IPS-15b (cell line): ENCODE data around the gene P2RY1.
"Not testable (repeated sequence)": the region's sequence is repeated elsewhere in the genome, so short reads cannot be mapped to it uniquely, and the experiment has no call there.

Source experiments
- H3K27me3 ChIP-seq: one replicate; pipeline ENCODE4 v1.6.1; 2013; ENCODE audit warnings: low read length; ENCODE audit not compliant: control insufficient read depth, insufficient read depth
- H3K36me3 ChIP-seq: one replicate; pipeline ENCODE4 v1.6.1; 2013; ENCODE audit warnings: low read length; ENCODE audit not compliant: control insufficient read depth, insufficient read depth
- H3K4me1 ChIP-seq: one replicate; pipeline ENCODE4 v1.6.1; 2013; ENCODE audit warnings: mild to moderate bottlenecking, low read length; ENCODE audit not compliant: control insufficient read depth, insufficient read depth
- H3K4me3 ChIP-seq: one replicate; pipeline ENCODE4 v1.5.1; 2013; ENCODE audit warnings: low read depth, low read length
- H3K9ac ChIP-seq: one replicate; pipeline ENCODE4 v1.6.1; 2013; ENCODE audit warnings: low read depth, mild to moderate bottlenecking, low read length
- H3K9me3 ChIP-seq: one replicate; pipeline ENCODE4 v1.6.1; 2013; ENCODE audit warnings: mild to moderate bottlenecking, low read length; ENCODE audit not compliant: control insufficient read depth, insufficient read depth

The P2RY1 gene

DNA sequence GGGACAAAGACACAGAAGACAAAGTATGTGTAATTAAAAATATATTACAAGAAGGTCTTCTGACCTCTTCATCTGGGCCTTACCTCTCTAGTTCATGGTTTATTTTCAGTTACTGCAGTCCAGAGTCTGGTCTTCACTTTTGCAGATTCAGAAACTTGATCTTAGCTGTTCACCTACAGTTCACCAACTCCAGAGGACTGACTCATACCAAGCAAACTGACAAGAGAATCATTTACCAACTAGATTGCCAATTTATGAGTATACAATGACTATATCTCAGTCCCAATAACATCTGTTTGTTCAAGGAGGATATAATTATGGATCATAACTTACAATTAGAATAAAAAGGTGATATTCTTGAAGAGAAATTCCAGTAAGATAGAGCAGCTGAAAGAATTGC, 9.0 kb downstream of the P2RY1 start:
- H3K4me1 ChIP-seq = no peaks in the 10 kb centered on the region
- H3K36me3 ChIP-seq = no peaks in the 10 kb centered on the region
- no peaks in the 10 kb centered on the region for H3K27me3 ChIP-seq
- H3K9me3 ChIP-seq = no peaks in the 10 kb centered on the region
- no peak overlapping the region for H3K4me3 ChIP-seq
- no peak overlapping the region for H3K9ac ChIP-seq

- H3K4me3 ChIP-seq, H3K9me3 ChIP-seq, H3K4me1 ChIP-seq, H3K27me3 ChIP-seq, H3K9ac ChIP-seq, H3K36me3 ChIP-seq: not testable (repeated sequence)
Measured at GRCh38 chr3:152846572-152847202, 11.8 kb downstream of the P2RY1 start.

DNA sequence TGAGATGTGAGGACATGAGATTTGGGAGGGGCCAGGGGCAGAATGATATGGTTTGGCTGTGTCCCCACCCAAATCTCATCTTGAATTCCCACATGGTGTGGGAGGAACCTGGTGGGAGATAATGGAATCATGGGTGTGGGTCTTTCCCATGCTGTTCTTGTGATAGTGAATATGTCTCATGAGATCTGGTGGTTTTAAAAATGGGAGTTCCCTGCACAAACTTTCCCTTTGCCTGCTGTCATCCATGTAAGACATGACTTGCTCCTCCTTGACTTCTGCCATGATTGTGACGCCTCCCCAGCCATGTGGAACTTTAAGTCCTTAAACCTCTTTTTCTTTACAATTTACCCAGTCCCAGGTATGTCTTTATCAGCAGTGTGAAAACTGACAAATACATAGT, 12.7 kb downstream of the P2RY1 start:
- H3K9ac ChIP-seq, H3K36me3 ChIP-seq, H3K4me1 ChIP-seq, H3K9me3 ChIP-seq, H3K27me3 ChIP-seq, H3K4me3 ChIP-seq: not testable (repeated sequence)

GRCh38 chr3:152849996-152850578, 15.2 kb downstream of the P2RY1 start:
- Histone ChIP-seq H3K4me3 (no peak overlapping the region), H3K27me3 (no peaks in the 10 kb centered on the region), H3K9me3 (no peaks in the 10 kb centered on the region), H3K9ac (no peak overlapping the region), H3K36me3 (no peaks in the 10 kb centered on the region), H3K4me1 (no peaks in the 10 kb centered on the region)

DNA sequence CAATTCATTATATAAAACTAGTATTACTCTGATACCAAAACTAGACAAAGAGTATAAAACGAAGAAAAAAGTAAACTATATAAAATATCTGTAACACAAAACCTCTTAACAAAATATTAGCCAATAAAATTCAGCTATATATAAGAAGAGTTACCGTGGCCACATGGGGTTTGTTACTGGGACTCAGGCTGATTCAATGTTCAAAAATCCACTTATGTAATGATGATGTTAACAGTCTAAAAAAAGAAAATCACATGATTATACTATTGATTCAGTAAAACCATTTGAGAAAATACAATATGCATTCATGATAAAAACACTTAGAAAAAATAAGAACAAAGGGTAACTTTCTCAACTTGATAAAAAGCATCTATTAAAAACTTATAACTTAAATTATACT, 18.3 kb downstream of the P2RY1 start:
- H3K27me3 ChIP-seq = no peaks in the 10 kb centered on the region
- no peaks in the 10 kb centered on the region for H3K36me3 ChIP-seq
- H3K4me1 ChIP-seq = no peaks in the 10 kb centered on the region
- no peaks in the 10 kb centered on the region for H3K9me3 ChIP-seq
- H3K9ac ChIP-seq = no peak overlapping the region
- H3K4me3 ChIP-seq = no peak overlapping the region

DNA sequence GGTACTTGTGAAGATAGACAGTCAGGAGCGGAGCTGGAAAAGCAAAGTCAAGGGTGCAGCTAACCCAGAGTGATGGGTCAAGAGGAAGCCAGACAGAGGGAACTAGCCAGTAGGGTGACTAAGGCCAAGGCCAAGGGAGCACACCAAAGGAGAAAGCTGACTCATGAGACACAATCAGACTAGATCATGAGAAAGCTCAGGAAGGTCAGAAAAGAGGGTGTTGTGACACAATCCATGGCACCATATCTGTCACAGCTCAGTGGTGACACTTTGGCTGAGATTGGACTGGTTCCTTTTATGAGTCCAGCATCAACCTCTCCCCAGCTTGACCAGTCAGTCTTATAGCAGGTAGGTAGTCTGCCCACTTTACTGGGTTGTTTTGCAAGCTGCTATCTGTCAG, 22.2 kb downstream of the P2RY1 start:
- H3K9me3 ChIP-seq = no peaks in the 10 kb centered on the region
- H3K27me3 ChIP-seq = no peaks in the 10 kb centered on the region
- no peak overlapping the region for H3K4me3 ChIP-seq
- no peaks in the 10 kb centered on the region for H3K36me3 ChIP-seq
- H3K4me1 ChIP-seq = no peaks in the 10 kb centered on the region
- H3K9ac ChIP-seq = no peak overlapping the region

GRCh38 chr3:152858170-152858800, 23.4 kb downstream of the P2RY1 start:
- H3K9ac ChIP-seq = no peak overlapping the region
- H3K4me3 ChIP-seq = no peak overlapping the region
- H3K9me3 ChIP-seq = no peaks in the 10 kb centered on the region
- no peaks in the 10 kb centered on the region for H3K4me1 ChIP-seq
- no peaks in the 10 kb centered on the region for H3K27me3 ChIP-seq
- H3K36me3 ChIP-seq = no peaks in the 10 kb centered on the region

- H3K27me3 ChIP-seq = no peaks in the 10 kb centered on the region
- no peak overlapping the region for H3K9ac ChIP-seq
- no peaks in the 10 kb centered on the region for H3K9me3 ChIP-seq
- H3K36me3 ChIP-seq = no peaks in the 10 kb centered on the region
- no peaks in the 10 kb centered on the region for H3K4me1 ChIP-seq
- H3K4me3 ChIP-seq = no peak overlapping the region
Measured at GRCh38 chr3:152860736-152861135, 25.8 kb downstream of the P2RY1 start.

DNA sequence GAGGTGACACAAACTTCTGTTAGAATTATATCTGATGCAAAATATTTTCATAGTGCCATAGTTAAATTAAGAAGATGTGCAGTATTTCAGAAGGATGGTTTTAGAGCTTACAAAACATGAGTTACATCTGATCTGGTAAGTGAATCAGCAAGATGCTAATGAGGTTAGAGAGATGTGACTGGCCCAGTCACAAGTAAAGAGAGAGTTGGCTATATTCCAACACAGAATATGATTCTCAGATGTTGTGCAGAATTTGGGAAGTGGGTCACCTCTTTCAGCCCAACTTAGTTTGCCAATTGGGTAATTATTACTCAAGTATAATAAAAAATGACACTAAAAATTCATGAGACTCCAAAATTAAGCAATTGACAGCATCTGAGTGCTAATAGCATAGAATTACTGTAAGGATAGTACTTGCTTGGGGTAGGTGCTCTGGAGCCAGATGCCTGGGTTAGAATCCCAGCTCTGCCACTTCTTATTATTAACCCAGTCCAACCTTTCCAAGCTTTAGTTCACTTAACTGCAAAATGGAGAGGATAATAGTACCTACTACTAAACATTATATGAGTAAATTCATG, 30.8 kb downstream of the P2RY1 start:
- Histone ChIP-seq H3K27me3 (no peaks in the 10 kb centered on the region), H3K9me3 (no peaks in the 10 kb centered on the region), H3K4me3 (no peak overlapping the region), H3K9ac (no peak overlapping the region), H3K4me1 (no peaks in the 10 kb centered on the region), H3K36me3 (no peaks in the 10 kb centered on the region)

DNA sequence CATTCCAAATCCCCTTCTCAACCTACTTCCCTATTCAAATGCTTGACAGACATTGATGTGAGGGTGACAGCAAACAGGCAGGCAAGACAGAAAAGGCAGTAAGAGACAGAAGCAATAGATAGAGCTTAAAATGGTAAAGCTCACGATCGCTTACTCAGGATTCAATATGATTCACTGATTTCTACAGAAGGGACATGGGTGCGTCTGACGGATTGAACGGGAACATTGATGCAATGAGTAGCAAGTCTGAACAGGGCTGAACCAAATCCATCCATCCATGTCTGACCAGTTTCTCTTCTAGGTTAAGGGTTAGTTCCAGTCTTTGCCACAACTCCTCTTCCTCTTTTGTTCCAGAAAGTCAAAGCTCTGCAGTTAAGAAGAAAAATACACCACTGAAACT, 35.1 kb downstream of the P2RY1 start:
- Histone ChIP-seq H3K36me3 (no peaks in the 10 kb centered on the region), H3K4me1 (no peaks in the 10 kb centered on the region), H3K9me3 (peaks cover 4% of the 10 kb centered on the region), H3K27me3 (no peaks in the 10 kb centered on the region), H3K9ac (no peak overlapping the region), H3K4me3 (no peak overlapping the region)

GRCh38 chr3:152873314-152873713, 38.4 kb downstream of the P2RY1 start:
- not testable (repeated sequence) for H3K9me3 ChIP-seq, H3K27me3 ChIP-seq, H3K9ac ChIP-seq, H3K4me1 ChIP-seq, H3K4me3 ChIP-seq, H3K36me3 ChIP-seq
